Effector CD4-positive, alpha-beta T cell (primary cell): Measurements from ENCODE around the gene ZNF236.
"Not testable (repeated sequence)": the region's sequence is repeated elsewhere in the genome, so short reads cannot be mapped to it uniquely, and the experiment has no call there.

Experiments
- DNase-seq: peaks from one replicate; pipeline ENCODE4 v3.0.0-alpha.2; 2020

The ZNF236 gene

GRCh38 chr18:76977108-76977621, 154.8 kb downstream of the ZNF236 start:
- DNase-seq = no peak

GRCh38 chr18:76977684-76978232, 155.4 kb downstream of the ZNF236 start:
- DNase-seq = no peak

GRCh38 chr18:76978616-76979015, 156.3 kb downstream of the ZNF236 start:
- no peak for DNase-seq

GRCh38 chr18:76979111-76979751, 156.9 kb downstream of the ZNF236 start:
- no peak for DNase-seq

- DNase-seq = no peak
Observed at GRCh38 chr18:76979906-76980305, 157.5 kb downstream of the ZNF236 start.

- no peak for DNase-seq
Observed at GRCh38 chr18:76980663-76981395, 158.5 kb downstream of the ZNF236 start.

GRCh38 chr18:76981396-76981968, 159.1 kb downstream of the ZNF236 start:
- DNase-seq = no peak

GRCh38 chr18:76982038-76982437, 159.7 kb downstream of the ZNF236 start:
- DNase-seq = no peak

GRCh38 chr18:76982841-76983583, 160.7 kb downstream of the ZNF236 start:
- peak; percentile 79 for DNase-seq

GRCh38 chr18:76983613-76984051, 161.3 kb downstream of the ZNF236 start:
- DNase-seq = no peak

- no peak for DNase-seq
Observed at GRCh38 chr18:76984193-76985155, 162.1 kb downstream of the ZNF236 start.

GRCh38 chr18:76985156-76985950, 163.0 kb downstream of the ZNF236 start:
- no peak for DNase-seq

GRCh38 chr18:76985951-76986236, 163.5 kb downstream of the ZNF236 start:
- DNase-seq = no peak

- DNase-seq = no peak
Observed at GRCh38 chr18:76986406-76986805, 164.0 kb downstream of the ZNF236 start.

- no peak for DNase-seq
Observed at GRCh38 chr18:76988031-76988826, 165.9 kb downstream of the ZNF236 start.

- DNase-seq = no peak
Observed at GRCh38 chr18:76988827-76989646, 166.7 kb downstream of the ZNF236 start.

GRCh38 chr18:76989647-76990190, 167.4 kb downstream of the ZNF236 start:
- no peak for DNase-seq

- not testable (repeated sequence) for DNase-seq
Observed at GRCh38 chr18:76990343-76991020, 168.1 kb downstream of the ZNF236 start.
